OCI-LY1 (cell line): ENCODE measurements around the gene RAB3C.

Source experiments
- H2AFZ ChIP-seq: fragments of 200-600 bp; sonication (generic), shearing (Covaris generic); 2 replicates; pipeline ENCODE4 v1.6.0; 2014; ENCODE audit warnings: antibody characterized with exemption, mild to moderate bottlenecking, low read length
- H3F3A ChIP-seq: fragments of 200-600 bp; sonication (generic), shearing (Covaris generic); 2 replicates; pipeline ENCODE4 v1.6.0; 2014; ENCODE audit warnings: mild to moderate bottlenecking, antibody characterized with exemption, low read length, moderate library complexity; ENCODE audit not compliant: insufficient read depth
- H3K27ac ChIP-seq: fragments of 200-600 bp; sonication (generic); 2 replicates; pipeline ENCODE4 v1.5.1; 2014; ENCODE audit warnings: low read length, mixed run types, mild to moderate bottlenecking, low read depth; ENCODE audit not compliant: poor library complexity, severe bottlenecking
- H3K27me3 ChIP-seq: fragments of 200-600 bp; sonication (generic); 2 replicates; pipeline ENCODE4 v1.6.0; 2014; ENCODE audit warnings: antibody characterized with exemption, mild to moderate bottlenecking, low read length, moderate library complexity; ENCODE audit not compliant: insufficient read depth
- H3K36me3 ChIP-seq: fragments of 200-600 bp; sonication (generic); 2 replicates; pipeline ENCODE4 v1.6.1; 2014; ENCODE audit warnings: mild to moderate bottlenecking, antibody characterized with exemption, low read length, moderate library complexity, mixed read lengths; ENCODE audit not compliant: insufficient read depth
- H3K4me1 ChIP-seq: fragments of 200-600 bp; sonication (generic); 2 replicates; pipeline ENCODE4 v1.5.1; 2014; ENCODE audit warnings: mild to moderate bottlenecking, low read length, moderate library complexity; ENCODE audit not compliant: insufficient read depth, severe bottlenecking
- H3K4me2 ChIP-seq: fragments of 200-600 bp; sonication (generic), shearing (Covaris generic); 2 replicates; pipeline ENCODE4 v1.6.1; 2014; ENCODE audit warnings: low read length
- H3K4me3 ChIP-seq: fragments of 200-600 bp; sonication (generic); 2 replicates; pipeline ENCODE4 v1.5.1; 2014; ENCODE audit warnings: low read length, low read depth, mild to moderate bottlenecking, mixed read lengths; ENCODE audit not compliant: poor library complexity, severe bottlenecking
- H3K79me2 ChIP-seq: fragments of 200-600 bp; shearing (Covaris generic); 2 replicates; pipeline ENCODE4 v1.6.1; 2016; ENCODE audit warnings: mixed run types, low read length, mixed read lengths; ENCODE audit not compliant: insufficient read depth
- H3K9ac ChIP-seq: fragments of 200-600 bp; sonication (generic), shearing (Covaris generic); 2 replicates; pipeline ENCODE4 v1.6.1; 2014; ENCODE audit warnings: mild to moderate bottlenecking, low read length, mixed read lengths
- H3K9me2 ChIP-seq: fragments of 200-600 bp; sonication (generic), shearing (Covaris generic); 2 replicates; pipeline ENCODE4 v1.6.1; 2014; ENCODE audit warnings: low read depth, mild to moderate bottlenecking, low read length, mixed read lengths
- H3K9me3 ChIP-seq: fragments of 200-600 bp; shearing (Covaris generic); 2 replicates; pipeline ENCODE4 v1.6.1; 2014; ENCODE audit warnings: low read length, mixed read lengths
- H4K20me1 ChIP-seq: fragments of 200-600 bp; sonication (generic), shearing (Covaris generic); 2 replicates; pipeline ENCODE4 v1.6.0; 2016; ENCODE audit warnings: mild to moderate bottlenecking, low read length; ENCODE audit not compliant: insufficient read depth
- CTCF ChIP-seq: fragments of 200-600 bp; sonication (generic), shearing (Covaris generic); IDR thresholded peaks from 2 replicates; pipeline ENCODE4 v1.5.1; 2017; ENCODE audit warnings: mild to moderate bottlenecking, antibody characterized with exemption, low read length, moderate library complexity, mixed read lengths
- EZH2 ChIP-seq: fragments of 200-600 bp; sonication (generic), shearing (Covaris generic); IDR thresholded peaks from 2 replicates; pipeline ENCODE4 v1.8.0; 2017; ENCODE audit warnings: borderline replicate concordance, mixed run types, mild to moderate bottlenecking, antibody characterized with exemption, low read length, moderate library complexity, mixed read lengths

Gene RAB3C

GRCh38 chr5:58891086-58891970 is 308.5 kb downstream of the RAB3C start:
- Histone ChIP-seq H2AFZ (no peak overlapping the region), H3K9me3 (no peaks in the 10 kb centered on the region), H3K9ac (no peak overlapping the region), H3K9me2 (no peaks in the 10 kb centered on the region), H3F3A (no peaks in the 10 kb centered on the region), H3K4me3 (no peak overlapping the region), H3K4me1 (no peaks in the 10 kb centered on the region), H3K79me2 (no peaks in the 10 kb centered on the region), H3K27me3 (no peaks in the 10 kb centered on the region), H3K4me2 (no peak overlapping the region), H4K20me1 (no peaks in the 10 kb centered on the region), H3K27ac (no peak overlapping the region), H3K36me3 (no peaks in the 10 kb centered on the region)
- TF ChIP-seq CTCF (peak; percentile 63), EZH2 (no peak)

DNA sequence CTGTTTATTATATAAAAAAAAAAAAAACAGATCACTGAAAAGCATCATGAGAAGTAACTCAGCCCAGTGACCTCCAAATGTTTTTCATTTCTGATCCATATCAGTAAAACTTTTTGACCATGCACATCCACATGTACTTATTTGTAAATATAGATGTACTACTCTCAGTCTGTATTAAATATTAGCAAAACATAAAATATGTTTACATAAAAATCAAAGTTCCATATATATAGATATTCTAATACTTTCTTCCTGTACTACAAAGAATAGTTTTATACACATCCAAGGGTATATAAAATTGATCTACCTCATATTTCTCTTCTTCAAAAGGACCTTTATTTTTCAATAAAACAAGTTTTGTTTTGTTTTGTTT is 309.1 kb downstream of the RAB3C start:
- Histone ChIP-seq H2AFZ (no peak overlapping the region), H3K9me2 (no peaks in the 10 kb centered on the region), H3K27ac (no peak overlapping the region), H3K36me3 (no peaks in the 10 kb centered on the region), H3K79me2 (no peaks in the 10 kb centered on the region), H3K9me3 (no peaks in the 10 kb centered on the region), H3F3A (no peaks in the 10 kb centered on the region), H3K4me1 (no peaks in the 10 kb centered on the region), H3K4me2 (no peak overlapping the region), H4K20me1 (no peaks in the 10 kb centered on the region), H3K27me3 (no peaks in the 10 kb centered on the region), H3K9ac (no peak overlapping the region), H3K4me3 (no peak overlapping the region)
- TF ChIP-seq EZH2 (no peak), CTCF (no peak)

DNA sequence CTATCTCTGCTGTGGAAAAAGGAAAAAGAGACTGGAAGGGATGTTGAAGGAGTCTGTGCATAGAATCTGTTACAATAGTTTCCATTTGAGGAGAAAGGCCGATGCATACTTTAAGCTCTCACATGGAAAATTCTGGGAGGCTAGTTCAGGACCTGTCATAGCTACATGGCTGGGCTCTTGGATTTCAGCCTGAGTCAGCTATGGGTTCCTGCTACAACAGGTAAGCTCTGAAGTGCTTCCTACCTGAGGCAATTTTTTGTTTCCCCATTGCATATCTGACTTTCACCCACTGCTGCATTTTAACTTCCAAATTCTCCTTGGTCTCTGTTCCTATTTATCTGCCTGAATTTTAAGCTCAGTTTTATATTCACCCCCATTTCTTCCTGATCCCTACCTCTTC is 310.7 kb downstream of the RAB3C start:
- Histone ChIP-seq H3K9me2 (no peaks in the 10 kb centered on the region), H3K9me3 (no peaks in the 10 kb centered on the region), H3K27me3 (no peaks in the 10 kb centered on the region), H3K4me2 (no peak overlapping the region), H3K27ac (no peak overlapping the region), H3K9ac (no peak overlapping the region), H3K79me2 (no peaks in the 10 kb centered on the region), H3K4me3 (no peak overlapping the region), H3K4me1 (no peaks in the 10 kb centered on the region), H3F3A (no peaks in the 10 kb centered on the region), H2AFZ (no peak overlapping the region), H4K20me1 (no peaks in the 10 kb centered on the region), H3K36me3 (no peaks in the 10 kb centered on the region)
- TF ChIP-seq EZH2 (no peak), CTCF (no peak)
